GM12892 (cell line): ENCODE results near the gene PCDH19.

Source experiments
- POLR2A ChIP-seq: IDR thresholded peaks from 2 replicates; pipeline ENCODE4 v1.6.1; 2011; ENCODE audit warnings: low read depth, low read length, control low read depth
- POLR2AphosphoS5 ChIP-seq: IDR thresholded peaks from 2 replicates; pipeline ENCODE4 v1.6.1; 2011; ENCODE audit warnings: low read depth, low read length, control low read depth

- TF ChIP-seq POLR2A (no peak), POLR2AphosphoS5 (no peak)
Observed at GRCh38 chrX:100358766-100359165, 51.3 kb downstream of the PCDH19 start.
